Mesothelial cell of epicardium (in vitro differentiated cells): ENCODE data around the gene ADD3. TPM values are rescaled to one million over a fixed set of nuclear protein-coding genes. Genes with fewer than 3 reads are reported as not detected.

Experiments used
- DNase-seq, 2 experiments: peaks; one replicate each; pipeline ENCODE4 v3.0.0; 2021; ENCODE audit warnings: low spot score in 2 of 2; ENCODE audit not compliant: unreplicated experiment in 2 of 2
- H3K27ac Mint-ChIP-seq: 2 replicates; pipeline ENCODE4 v1.8.0; 2021; ENCODE audit warnings: mixed read lengths
- H3K27me3 Mint-ChIP-seq: 2 replicates; pipeline ENCODE4 v1.8.0; 2021; ENCODE audit warnings: low read depth, mixed read lengths
- H3K36me3 Mint-ChIP-seq: 2 replicates; pipeline ENCODE4 v1.8.0; 2021; ENCODE audit warnings: mixed read lengths
- H3K4me1 Mint-ChIP-seq: 2 replicates; pipeline ENCODE4 v1.8.0; 2021; ENCODE audit warnings: mixed read lengths
- H3K4me3 Mint-ChIP-seq: 2 replicates; pipeline ENCODE4 v1.8.0; 2021; ENCODE audit warnings: mild to moderate bottlenecking, moderate library complexity, mixed read lengths
- H3K9me3 Mint-ChIP-seq: 2 replicates; pipeline ENCODE4 v1.8.0; 2021; ENCODE audit warnings: mixed read lengths
- CTCF ChIP-seq: fragments of 200-600 bp; sonication (generic); IDR thresholded peaks from one replicate; pipeline ENCODE4 v1.5.0; 2021; ENCODE audit warnings: antibody characterized with exemption; ENCODE audit not compliant: unreplicated experiment
- total RNA-seq: library from RNA; stranded (reverse); gene quantifications from 3 replicates; pipeline ENCODE4 v1.2.1, GENCODE V29; 2021

Gene ADD3
- total RNA-seq, 1 donor from 2014 or later: 104 TPM

- H3K9me3 Mint-ChIP-seq: no peaks in the 10 kb centered on the region
- H3K27me3 Mint-ChIP-seq: no peaks in the 10 kb centered on the region
- no peaks in the 10 kb centered on the region for H3K36me3 Mint-ChIP-seq
- H3K4me1 Mint-ChIP-seq: peaks cover 27% of the 10 kb centered on the region
- no peak overlapping the region for H3K27ac Mint-ChIP-seq
- DNase-seq: no peak
- no peak overlapping the region for H3K4me3 Mint-ChIP-seq
- TF ChIP-seq CTCF: no peak
Observed at GRCh38 chr10:110153396-110153795, 145.6 kb downstream of the ADD3 start.

- no peaks in the 10 kb centered on the region for H3K36me3 Mint-ChIP-seq
- no peak overlapping the region for H3K4me3 Mint-ChIP-seq
- no peaks in the 10 kb centered on the region for H3K27me3 Mint-ChIP-seq
- TF ChIP-seq CTCF: no peak
- no peak for DNase-seq
- no peak overlapping the region for H3K27ac Mint-ChIP-seq
- no peaks in the 10 kb centered on the region for H3K9me3 Mint-ChIP-seq
- peaks cover 23% of the 10 kb centered on the region for H3K4me1 Mint-ChIP-seq
Observed at GRCh38 chr10:110156046-110156445, 148.3 kb downstream of the ADD3 start.

GRCh38 chr10:110158051-110159005 is 150.5 kb downstream of the ADD3 start:
- no peak overlapping the region for H3K4me3 Mint-ChIP-seq
- TF ChIP-seq CTCF: no peak
- no peaks in the 10 kb centered on the region for H3K9me3 Mint-ChIP-seq
- H3K36me3 Mint-ChIP-seq: no peaks in the 10 kb centered on the region
- H3K27me3 Mint-ChIP-seq: no peaks in the 10 kb centered on the region
- H3K27ac Mint-ChIP-seq: no peak overlapping the region
- H3K4me1 Mint-ChIP-seq: peaks cover 5% of the 10 kb centered on the region
- DNase-seq: no peak

GRCh38 chr10:110160081-110160480 is 152.3 kb downstream of the ADD3 start:
- Mint-ChIP-seq H3K9me3 (no peaks in the 10 kb centered on the region), H3K36me3 (no peaks in the 10 kb centered on the region), H3K27me3 (peaks cover 2% of the 10 kb centered on the region), H3K4me1 (peaks cover 5% of the 10 kb centered on the region), H3K27ac (no peak overlapping the region), H3K4me3 (no peak overlapping the region)
- DNase-seq: no peak
- no peak for TF ChIP-seq CTCF

GRCh38 chr10:110160522-110160921 is 152.7 kb downstream of the ADD3 start:
- Mint-ChIP-seq H3K4me1 (peaks cover 5% of the 10 kb centered on the region), H3K27me3 (peaks cover 7% of the 10 kb centered on the region), H3K4me3 (no peak overlapping the region), H3K9me3 (no peaks in the 10 kb centered on the region), H3K36me3 (no peaks in the 10 kb centered on the region), H3K27ac (no peak overlapping the region)
- TF ChIP-seq CTCF: no peak
- no peak for DNase-seq
